ENCODE results near the gene TNFRSF14.

DNA sequence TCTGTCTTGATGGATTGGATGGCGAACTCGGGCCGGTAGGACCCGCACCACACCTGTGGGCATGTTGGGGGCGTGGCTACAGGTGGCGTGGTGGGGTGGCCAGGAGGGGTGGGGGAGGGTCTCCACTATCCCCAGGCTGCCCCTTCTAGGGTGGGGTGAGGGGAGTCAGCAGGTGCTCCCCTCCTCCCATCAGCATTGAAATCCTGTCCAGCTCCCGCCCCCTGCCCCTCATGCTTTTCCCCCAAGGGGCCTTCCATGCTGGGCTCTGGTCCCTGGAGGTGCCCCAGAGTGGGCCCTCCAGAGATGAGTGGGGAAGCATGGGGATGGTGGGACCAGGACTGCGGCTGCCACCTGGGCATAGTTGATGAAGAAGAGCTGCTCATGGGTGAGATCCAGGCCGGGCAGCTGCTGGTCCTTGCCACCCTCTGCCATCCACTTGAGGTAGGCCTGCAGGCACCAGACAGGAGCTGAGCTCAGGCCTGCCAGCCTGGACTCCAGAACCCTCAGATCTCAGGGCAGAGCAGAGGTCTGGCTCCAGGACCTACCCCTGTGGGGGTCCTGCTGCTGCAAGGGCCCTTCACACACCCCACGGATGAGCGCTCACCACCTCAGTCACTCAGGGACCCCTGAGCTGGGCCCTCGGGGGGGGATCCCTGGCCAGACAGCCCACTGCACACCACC, 35.5 kb downstream of the TNFRSF14 start:
- TF ChIP-seq, protein P1, sequence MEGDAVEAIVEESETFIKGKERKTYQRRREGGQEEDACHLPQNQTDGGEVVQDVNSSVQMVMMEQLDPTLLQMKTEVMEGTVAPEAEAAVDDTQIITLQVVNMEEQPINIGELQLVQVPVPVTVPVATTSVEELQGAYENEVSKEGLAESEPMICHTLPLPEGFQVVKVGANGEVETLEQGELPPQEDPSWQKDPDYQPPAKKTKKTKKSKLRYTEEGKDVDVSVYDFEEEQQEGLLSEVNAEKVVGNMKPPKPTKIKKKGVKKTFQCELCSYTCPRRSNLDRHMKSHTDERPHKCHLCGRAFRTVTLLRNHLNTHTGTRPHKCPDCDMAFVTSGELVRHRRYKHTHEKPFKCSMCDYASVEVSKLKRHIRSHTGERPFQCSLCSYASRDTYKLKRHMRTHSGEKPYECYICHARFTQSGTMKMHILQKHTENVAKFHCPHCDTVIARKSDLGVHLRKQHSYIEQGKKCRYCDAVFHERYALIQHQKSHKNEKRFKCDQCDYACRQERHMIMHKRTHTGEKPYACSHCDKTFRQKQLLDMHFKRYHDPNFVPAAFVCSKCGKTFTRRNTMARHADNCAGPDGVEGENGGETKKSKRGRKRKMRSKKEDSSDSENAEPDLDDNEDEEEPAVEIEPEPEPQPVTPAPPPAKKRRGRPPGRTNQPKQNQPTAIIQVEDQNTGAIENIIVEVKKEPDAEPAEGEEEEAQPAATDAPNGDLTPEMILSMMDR (IDR thresholded peaks at IDR 0.05; ENCODE audit: low read depth, low read length, poor library complexity, severe bottlenecking) = no peak
- TF ChIP-seq EZH2phosphoT487 (IDR thresholded peaks at IDR 0.05; ENCODE audit: borderline replicate concordance, low read length) = no peak

Measured in DOHH2 (cell line).